Lung (tissue), 12 donors: ENCODE data around the gene ODAD4. TPM values are rescaled to one million over a fixed set of nuclear protein-coding genes. Genes with fewer than 3 reads are reported as not detected.

Experiments used
- ATAC-seq: fragments of 200-7000 bp; cut with Tn5 transposase; one replicate; pipeline ENCODE4 v1.9.1; 2020; ENCODE audit warnings: moderate number of reproducible peaks; ENCODE audit not compliant: insufficient read depth, low FRiP score
- DNase-seq, 3 donors: peaks; one replicate each; pipeline ENCODE4 v3.0.0-alpha.2; 2013 to 2017
- H3K27ac ChIP-seq, 2 donors: one replicate each; pipeline ENCODE4 v1.5.1; 2013; ENCODE audit warnings: mild to moderate bottlenecking in 2 of 2, moderate library complexity in 2 of 2, control low read depth in 1 of 2, inconsistent platforms in 1 of 2, low read depth in 1 of 2, low read length in 1 of 2
- H3K27me3 ChIP-seq, 3 donors: one replicate each; pipeline ENCODE4 v1.5.1; 2013; ENCODE audit warnings: low read length in 2 of 3; ENCODE audit not compliant: control insufficient read depth in 3 of 3, insufficient read depth in 3 of 3
- H3K36me3 ChIP-seq, 4 donors: one replicate each; pipeline ENCODE4 v1.5.1; 2013; ENCODE audit warnings: low read length in 4 of 4, mild to moderate bottlenecking in 1 of 4, moderate library complexity in 1 of 4; ENCODE audit not compliant: control insufficient read depth in 4 of 4, insufficient read depth in 4 of 4
- H3K4me1 ChIP-seq, 5 donors: one replicate each; pipeline ENCODE4 v1.5.1; 2013; ENCODE audit warnings: low read length in 5 of 5, mild to moderate bottlenecking in 2 of 5, moderate library complexity in 1 of 5; ENCODE audit not compliant: control insufficient read depth in 5 of 5, insufficient read depth in 5 of 5
- H3K4me3 ChIP-seq: one replicate; pipeline ENCODE4 v1.5.1; 2013; ENCODE audit warnings: mild to moderate bottlenecking, control low read depth, moderate library complexity
- H3K9ac ChIP-seq, 2 donors: one replicate each; pipeline ENCODE4 v1.5.1; 2013; ENCODE audit warnings: low read length in 2 of 2, control low read depth in 1 of 2; ENCODE audit not compliant: insufficient read depth in 1 of 2
- H3K9me3 ChIP-seq, 4 donors: one replicate each; pipeline ENCODE4 v1.5.1; 2013; ENCODE audit warnings: low read length in 3 of 4, mild to moderate bottlenecking in 1 of 4, moderate library complexity in 1 of 4; ENCODE audit not compliant: control insufficient read depth in 4 of 4, insufficient read depth in 3 of 4
- WGBS, 2 donors: extraction: QIAGEN DNeasy Blood & Tissue Kit; methylation state at CpG; one replicate each; pipeline ENCODE4 v1.1.7; 2013; 5-methylcytosine and 5-hydroxymethylcytosine counted together
- polyA plus RNA-seq, 2 donors: library from polyadenylated mRNA; stranded (reverse); fragments of 200-250 nt; gene quantifications; one replicate each; pipeline ENCODE4 v1.2.1, GENCODE V29; 2013
- total RNA-seq, 2 donors: library from RNA; depleted of rRNA in 1 of 2; stranded (reverse); fragments of >200 nt in 1 of 2; gene quantifications; one replicate each; pipeline ENCODE4 v1.2.1, GENCODE V29; 2014 to 2021
- TF ChIP-seq, protein P1 (sequence below): IDR thresholded peaks from 2 replicates; pipeline ENCODE4 v1.5.1; 2012; ENCODE audit warnings: mild to moderate bottlenecking; ENCODE audit errors: control extremely low read depth, extremely low read depth
- donor health status: control.
- donor health status: control.
- donor health status: Bipolar disorder and iron deficiency.
- donor health status: healthy.
- donor health status: DM: yes; HTN: yes; CAD: no.

Gene ODAD4
- total and polyA plus RNA-seq, 4 donors, result 5.4 to 16.7 (median 9.2) TPM

DNA sequence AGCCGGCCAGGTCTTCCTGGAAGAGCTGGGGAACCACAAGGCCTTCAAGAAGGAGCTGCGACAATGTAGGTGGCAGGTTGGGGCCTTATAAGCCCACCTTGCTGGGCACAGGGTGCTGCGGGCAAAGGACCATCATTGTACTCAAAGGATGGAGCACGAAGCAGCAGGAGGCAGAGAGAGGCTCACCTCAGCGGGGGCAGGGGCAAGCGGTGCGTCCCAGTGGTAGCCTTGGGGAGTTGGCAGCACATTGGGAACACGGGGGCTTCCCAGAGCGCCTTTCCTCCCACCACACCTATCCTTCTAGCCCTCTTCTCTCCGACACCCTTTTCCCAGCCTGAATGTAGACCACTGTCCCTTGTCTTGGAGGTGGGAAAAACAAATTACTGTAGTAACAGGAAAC lies 38.3 kb downstream of the ODAD4 start:
- ATAC-seq, result no peak
- 93% methylated on average over 10 of the region's 10 CpGs for WGBS, 2 donors
- no peak for DNase-seq
- H3K9ac ChIP-seq, result no peak overlapping the region
- no peaks in the 10 kb centered on the region for H3K27me3 ChIP-seq
- peaks cover 0 to 28% (median 26%) of the 10 kb centered on the region in 4 donors for H3K36me3 ChIP-seq
- H3K4me1 ChIP-seq, result peaks cover 0 to 30% (median 6%) of the 10 kb centered on the region in 5 donors
- no peak overlapping the region for H3K27ac ChIP-seq
- H3K4me3 ChIP-seq, result no peak overlapping the region
- TF ChIP-seq, protein P1, sequence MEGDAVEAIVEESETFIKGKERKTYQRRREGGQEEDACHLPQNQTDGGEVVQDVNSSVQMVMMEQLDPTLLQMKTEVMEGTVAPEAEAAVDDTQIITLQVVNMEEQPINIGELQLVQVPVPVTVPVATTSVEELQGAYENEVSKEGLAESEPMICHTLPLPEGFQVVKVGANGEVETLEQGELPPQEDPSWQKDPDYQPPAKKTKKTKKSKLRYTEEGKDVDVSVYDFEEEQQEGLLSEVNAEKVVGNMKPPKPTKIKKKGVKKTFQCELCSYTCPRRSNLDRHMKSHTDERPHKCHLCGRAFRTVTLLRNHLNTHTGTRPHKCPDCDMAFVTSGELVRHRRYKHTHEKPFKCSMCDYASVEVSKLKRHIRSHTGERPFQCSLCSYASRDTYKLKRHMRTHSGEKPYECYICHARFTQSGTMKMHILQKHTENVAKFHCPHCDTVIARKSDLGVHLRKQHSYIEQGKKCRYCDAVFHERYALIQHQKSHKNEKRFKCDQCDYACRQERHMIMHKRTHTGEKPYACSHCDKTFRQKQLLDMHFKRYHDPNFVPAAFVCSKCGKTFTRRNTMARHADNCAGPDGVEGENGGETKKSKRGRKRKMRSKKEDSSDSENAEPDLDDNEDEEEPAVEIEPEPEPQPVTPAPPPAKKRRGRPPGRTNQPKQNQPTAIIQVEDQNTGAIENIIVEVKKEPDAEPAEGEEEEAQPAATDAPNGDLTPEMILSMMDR, result no peak
- no peaks in the 10 kb centered on the region for H3K9me3 ChIP-seq

DNA sequence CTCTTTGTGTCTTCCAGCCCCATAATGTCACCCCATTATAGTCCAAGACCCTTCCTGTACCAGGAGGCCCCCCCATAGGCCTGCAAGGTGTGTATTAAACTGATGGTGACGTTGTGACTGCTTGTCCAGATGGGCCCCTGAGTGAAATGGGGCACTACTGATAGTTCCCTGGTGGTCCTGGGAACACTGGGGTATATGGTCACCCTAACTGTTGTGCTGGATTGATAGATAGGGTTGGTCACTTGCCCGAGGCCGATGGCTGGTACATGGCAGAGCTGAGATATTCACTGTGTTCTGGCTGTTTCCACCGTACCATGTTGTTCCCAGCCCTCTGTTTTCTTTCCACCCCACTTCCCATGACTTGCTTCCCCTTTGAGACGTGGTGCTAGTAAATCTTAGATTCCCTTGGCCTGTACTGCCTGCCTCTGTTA lies 40.5 kb downstream of the ODAD4 start:
- Histone ChIP-seq H3K36me3 (peaks cover 12 to 47% (median 35%) of the 10 kb centered on the region in 4 donors), H3K9me3 (no peaks in the 10 kb centered on the region), H3K27me3 (no peaks in the 10 kb centered on the region), H3K9ac (no peak overlapping the region), H3K27ac (no peak overlapping the region), H3K4me1 (peaks cover 0 to 19% (median 6%) of the 10 kb centered on the region in 5 donors), H3K4me3 (no peak overlapping the region)
- TF ChIP-seq, protein P1, result no peak
- DNase-seq (no peak), ATAC-seq (no peak)
- 73 to 79% methylated on average over 5 of the region's 5 CpGs for WGBS, 2 donors

DNA sequence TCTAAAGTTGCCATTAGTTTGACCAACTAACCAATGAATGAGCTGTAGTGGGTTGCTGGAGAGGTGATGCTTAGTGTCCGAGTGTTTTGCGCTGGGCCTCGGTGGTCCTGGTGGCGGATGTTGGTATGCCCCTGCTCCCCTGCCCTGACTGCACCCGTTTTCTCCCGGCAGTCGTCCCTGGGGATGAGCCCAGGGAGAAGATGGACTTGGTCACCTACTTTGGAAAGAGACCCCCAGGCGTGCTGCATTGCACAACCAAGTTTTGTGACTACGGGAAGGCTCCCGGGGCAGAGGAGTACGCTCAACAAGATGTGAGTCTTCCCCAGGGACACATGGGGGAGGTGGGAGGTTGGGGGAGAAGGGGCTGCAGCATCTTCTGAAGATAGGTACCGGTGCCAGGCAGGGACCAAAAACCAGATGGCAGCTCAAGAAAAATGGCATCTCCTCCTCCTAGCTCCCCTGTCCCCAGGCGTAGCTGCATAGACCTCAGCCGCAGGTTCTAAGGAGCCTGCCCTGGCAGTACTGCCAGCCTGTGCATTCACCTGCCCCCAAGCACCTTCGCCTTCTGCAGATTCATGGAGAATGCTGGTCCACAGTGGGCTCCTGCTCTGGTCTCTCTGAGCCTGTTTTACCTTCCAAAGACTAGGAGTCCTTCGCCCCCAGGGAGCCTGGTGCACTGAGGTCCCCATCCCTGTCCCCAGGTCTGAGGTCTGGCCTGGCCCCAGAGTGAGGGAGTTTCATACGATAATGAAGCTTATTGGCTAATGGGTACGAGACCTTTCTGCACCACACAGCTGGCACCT lies 41.5 kb downstream of the ODAD4 start:
- peaks cover 21 to 55% (median 41%) of the 10 kb centered on the region in 4 donors for H3K36me3 ChIP-seq

More for the DNA sequence above, 41.5 kb downstream of the ODAD4 start:
- no peak overlapping the region for H3K4me3 ChIP-seq
- TF ChIP-seq, protein P1, result no peak
- peaks cover 0 to 16% (median 6%) of the 10 kb centered on the region in 5 donors for H3K4me1 ChIP-seq
- no peak overlapping the region for H3K27ac ChIP-seq
- no peaks in the 10 kb centered on the region for H3K9me3 ChIP-seq
- 88 to 90% methylated on average over 18 of the region's 18 CpGs for WGBS, 2 donors
- ATAC-seq (no peak), DNase-seq (no peak)
- H3K27me3 ChIP-seq, result no peaks in the 10 kb centered on the region
- H3K9ac ChIP-seq, result no peak overlapping the region
